Activated B cell treated with CpG ODN at 0.5 μM for 24 hours (primary cell): ENCODE measurements around the gene HSBP1L1. TPM values are rescaled to one million over a fixed set of nuclear protein-coding genes. Genes with fewer than 3 reads are reported as not detected.

Experiments
- ATAC-seq: fragments of 200-7000 bp; cut with Tn5 transposase; one replicate; pipeline ENCODE4 v1.10.0; 2021; ENCODE audit warnings: low read depth, mild to moderate bottlenecking, moderate library complexity
- CTCF ChIA-PET: fragments of 350-600 bp; sonication (Branson Sonifier 250); formaldehyde crosslinking; loops from one replicate; lab custom pipeline; 2021; ENCODE audit warnings: antibody characterized with exemption; lab: Charles Lee
- POLR2A ChIA-PET: fragments of 350-600 bp; sonication (Branson Sonifier 250); formaldehyde crosslinking; loops from one replicate; lab custom pipeline; 2021; ENCODE audit warnings: antibody characterized with exemption; lab: Charles Lee
- DNase-seq: peaks from one replicate; pipeline ENCODE4 v3.0.0; 2022
- H3K27ac Mint-ChIP-seq: one replicate; pipeline ENCODE4 v1.8.0; 2020; ENCODE audit warnings: mixed read lengths
- H3K27me3 Mint-ChIP-seq: one replicate; pipeline ENCODE4 v1.8.0; 2021; ENCODE audit warnings: mixed read lengths
- H3K36me3 Mint-ChIP-seq: one replicate; pipeline ENCODE4 v1.8.0; 2021; ENCODE audit warnings: low read depth, mixed read lengths
- H3K4me1 Mint-ChIP-seq: one replicate; pipeline ENCODE4 v1.8.0; 2021; ENCODE audit warnings: mixed read lengths
- H3K4me3 Mint-ChIP-seq: one replicate; pipeline ENCODE4 v1.8.0; 2020; ENCODE audit warnings: mild to moderate bottlenecking, mixed read lengths
- H3K9me3 Mint-ChIP-seq: one replicate; pipeline ENCODE4 v1.8.0; 2020; ENCODE audit warnings: mixed read lengths
- intact Hi-C: fragments of 100-400 bp; cut with micrococcal nuclease; formaldehyde crosslinking; loops from one replicate; pipeline ENCODE4 v1.15.1; 2024
- total RNA-seq: library from RNA; stranded (reverse); gene quantifications from 2 replicates; pipeline ENCODE4 v1.2.3, GENCODE V29; 2022
- TF ChIP-seq, protein P1 (sequence below): fragments of 200-600 bp; IDR thresholded peaks from one replicate; pipeline ENCODE4 v1.8.0; 2022; ENCODE audit warnings: antibody characterized with exemption, mild to moderate bottlenecking

HSBP1L1 gene
- total RNA-seq, 1 donor from 2014 or later, result 2.5 TPM

GRCh38 chr18:79961527-79962291, 2.7 kb upstream of the HSBP1L1 start:
- ChIA-PET POLR2A (no interaction called here), CTCF (no interaction called here)
- peaks cover 35% of the 10 kb centered on the region for H3K4me1 Mint-ChIP-seq
- H3K9me3 Mint-ChIP-seq, result no peaks in the 10 kb centered on the region
- H3K27ac Mint-ChIP-seq, result no peak overlapping the region
- TF ChIP-seq, protein P1, sequence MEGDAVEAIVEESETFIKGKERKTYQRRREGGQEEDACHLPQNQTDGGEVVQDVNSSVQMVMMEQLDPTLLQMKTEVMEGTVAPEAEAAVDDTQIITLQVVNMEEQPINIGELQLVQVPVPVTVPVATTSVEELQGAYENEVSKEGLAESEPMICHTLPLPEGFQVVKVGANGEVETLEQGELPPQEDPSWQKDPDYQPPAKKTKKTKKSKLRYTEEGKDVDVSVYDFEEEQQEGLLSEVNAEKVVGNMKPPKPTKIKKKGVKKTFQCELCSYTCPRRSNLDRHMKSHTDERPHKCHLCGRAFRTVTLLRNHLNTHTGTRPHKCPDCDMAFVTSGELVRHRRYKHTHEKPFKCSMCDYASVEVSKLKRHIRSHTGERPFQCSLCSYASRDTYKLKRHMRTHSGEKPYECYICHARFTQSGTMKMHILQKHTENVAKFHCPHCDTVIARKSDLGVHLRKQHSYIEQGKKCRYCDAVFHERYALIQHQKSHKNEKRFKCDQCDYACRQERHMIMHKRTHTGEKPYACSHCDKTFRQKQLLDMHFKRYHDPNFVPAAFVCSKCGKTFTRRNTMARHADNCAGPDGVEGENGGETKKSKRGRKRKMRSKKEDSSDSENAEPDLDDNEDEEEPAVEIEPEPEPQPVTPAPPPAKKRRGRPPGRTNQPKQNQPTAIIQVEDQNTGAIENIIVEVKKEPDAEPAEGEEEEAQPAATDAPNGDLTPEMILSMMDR, result no peak
- H3K27me3 Mint-ChIP-seq, result peaks cover 2% of the 10 kb centered on the region
- no peaks in the 10 kb centered on the region for H3K36me3 Mint-ChIP-seq
- intact Hi-C loops, result loop anchor here (5.0 kb wide), 3 partner anchors 49 to 584 kb away; partner anchors contain the start of gene KCNG2
- H3K4me3 Mint-ChIP-seq, result no peak overlapping the region
- no peak for ATAC-seq
- DNase-seq, result no peak

DNA sequence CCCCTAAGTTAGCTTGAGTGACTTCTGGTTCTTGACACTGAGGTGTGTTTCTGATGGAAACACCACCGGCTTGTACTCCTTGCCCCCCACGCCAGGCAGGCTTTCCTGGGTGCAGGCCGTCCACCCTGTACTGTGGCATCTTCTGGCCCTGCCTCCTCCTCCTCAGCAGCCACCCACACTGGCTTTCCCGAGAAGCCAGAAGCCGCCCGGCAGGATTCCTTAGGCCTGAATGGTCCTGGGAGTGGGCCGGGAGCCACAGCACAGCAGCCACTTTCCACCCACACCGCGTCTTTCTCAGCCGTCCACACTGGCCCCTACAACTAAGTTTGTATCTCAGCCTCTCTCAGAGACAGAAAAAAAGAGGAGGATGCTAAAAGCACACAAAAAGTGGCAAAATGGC, 2.1 kb upstream of the HSBP1L1 start:
- ATAC-seq (no peak), DNase-seq (no peak)
- peaks cover 2% of the 10 kb centered on the region for H3K27me3 Mint-ChIP-seq
- no peaks in the 10 kb centered on the region for H3K36me3 Mint-ChIP-seq
- ChIA-PET CTCF (no interaction called here), POLR2A (interaction anchor here (1.1 kb wide), 1 partner anchor 25 kb away, joined by 4 read pairs; no protein-coding TSS in a partner anchor)
- intact Hi-C loops, result loop anchor here (5.0 kb wide), 3 partner anchors 50 to 585 kb away; partner anchors contain the start of gene KCNG2
- TF ChIP-seq, protein P1, result no peak
- H3K4me3 Mint-ChIP-seq, result no peak overlapping the region
- no peaks in the 10 kb centered on the region for H3K9me3 Mint-ChIP-seq
- no peak overlapping the region for H3K27ac Mint-ChIP-seq
- H3K4me1 Mint-ChIP-seq, result peaks cover 37% of the 10 kb centered on the region

DNA sequence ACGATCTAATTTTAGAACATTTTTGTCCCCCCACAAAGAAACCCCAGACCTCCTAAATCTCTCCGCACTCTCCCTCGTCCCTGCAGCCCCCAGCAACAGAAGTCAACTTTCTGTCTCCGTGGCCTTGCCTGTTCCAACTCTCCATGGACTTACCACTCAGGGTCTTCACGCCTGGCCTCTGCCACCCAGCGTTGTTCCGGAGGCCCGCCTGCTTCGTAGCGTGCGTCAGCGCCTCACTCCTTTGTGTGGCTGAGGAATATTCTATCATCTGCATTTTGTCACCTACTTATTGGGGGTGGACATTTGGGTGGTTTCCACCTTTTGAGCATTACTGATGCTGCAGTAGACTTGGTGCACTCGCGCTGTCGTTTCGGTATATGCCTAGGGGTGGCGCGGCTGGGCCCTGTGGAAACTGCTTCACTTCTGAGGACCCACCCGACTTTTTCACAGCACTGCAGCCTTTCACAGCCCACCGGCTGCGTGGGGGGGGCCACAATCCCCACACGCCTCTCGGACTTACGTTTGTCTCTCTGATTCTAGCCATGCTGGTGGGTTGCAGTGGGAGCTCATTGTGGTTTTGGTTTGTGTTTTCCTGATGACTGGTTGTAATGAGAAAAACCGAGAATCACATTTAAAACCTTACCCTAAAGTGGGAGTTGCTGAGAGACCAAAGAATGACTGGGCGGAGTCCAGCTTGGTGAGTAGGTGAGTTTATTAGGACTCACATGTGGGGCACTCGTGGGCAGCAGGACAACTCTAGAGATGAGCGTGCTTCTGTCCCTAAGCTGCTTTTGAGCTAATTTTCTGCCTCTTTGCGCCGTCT, 1.4 kb upstream of the HSBP1L1 start:
- ATAC-seq, result peak; percentile 49
- H3K36me3 Mint-ChIP-seq, result no peaks in the 10 kb centered on the region
- CTCF ChIA-PET, result no interaction called here
- H3K27ac Mint-ChIP-seq, result peak overlapping the region; percentile 6
- peaks cover 37% of the 10 kb centered on the region for H3K4me1 Mint-ChIP-seq
- POLR2A ChIA-PET, result interaction anchor here (1.0 to 1.1 kb wide), 4 partner anchors 11 to 70 kb away, joined by 4 to 7 read pairs (median 4); partner anchors contain the start of gene SLC66A2
- peaks cover 2% of the 10 kb centered on the region for H3K27me3 Mint-ChIP-seq
- DNase-seq, result no peak
- TF ChIP-seq, protein P1, result no peak
- H3K4me3 Mint-ChIP-seq, result peak overlapping the region; percentile 74
- intact Hi-C loops, result loop anchor here (1.0 to 5.0 kb wide), 5 partner anchors 12 to 586 kb away; partner anchors contain the start of genes KCNG2, RBFA and SLC66A2
- no peaks in the 10 kb centered on the region for H3K9me3 Mint-ChIP-seq

DNA sequence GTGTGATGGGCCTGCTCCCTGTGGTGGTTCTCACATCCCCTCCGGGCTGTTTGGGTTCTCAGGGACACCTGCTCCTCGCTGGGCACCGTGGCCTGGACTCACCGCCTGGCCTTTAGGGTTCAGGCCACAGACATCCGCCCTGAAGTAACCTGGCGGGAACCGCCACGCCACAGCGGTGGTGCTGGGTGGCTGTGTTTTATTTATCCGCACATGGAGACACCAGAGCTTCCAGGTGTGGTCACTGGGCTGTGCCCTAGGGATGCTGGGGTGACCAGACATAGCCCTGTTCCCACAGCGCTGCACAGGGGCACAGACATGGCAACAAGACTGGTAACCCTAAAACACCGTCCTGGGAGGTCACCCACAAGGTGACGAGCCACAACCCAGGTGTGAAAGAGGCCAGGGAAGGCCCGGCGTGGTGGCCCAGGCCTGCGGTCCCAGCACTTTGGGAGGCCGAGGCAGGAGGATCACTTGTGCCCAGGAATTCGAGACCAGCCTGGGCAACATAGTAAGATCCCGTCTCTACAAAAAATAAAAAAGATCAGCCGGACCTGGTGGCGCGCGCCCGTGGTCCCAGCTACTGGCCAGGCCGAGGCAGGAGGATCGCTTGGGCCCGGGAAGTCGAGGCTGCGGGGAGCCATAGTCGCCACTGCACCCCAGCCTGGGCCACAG, 649 bp upstream of the HSBP1L1 start:
- H3K4me1 Mint-ChIP-seq, result peaks cover 37% of the 10 kb centered on the region

More for the DNA sequence above, 649 bp upstream of the HSBP1L1 start:
- CTCF ChIA-PET, result interaction anchor here (0.9 kb wide), 1 partner anchor 56 kb away, joined by 3 read pairs; no protein-coding TSS in a partner anchor
- Mint-ChIP-seq H3K4me3 (peak overlapping the region; percentile 74), H3K36me3 (no peaks in the 10 kb centered on the region), H3K9me3 (no peaks in the 10 kb centered on the region), H3K27ac (no peak overlapping the region), H3K27me3 (peaks cover 2% of the 10 kb centered on the region)
- intact Hi-C loops, result loop anchor here (1.0 to 5.0 kb wide), 5 partner anchors 12 to 586 kb away; partner anchors contain the start of genes KCNG2, RBFA and SLC66A2
- DNase-seq (no peak), ATAC-seq (no peak)
- POLR2A ChIA-PET, result interaction anchor here (1.0 to 1.3 kb wide), 6 partner anchors 12 to 70 kb away, joined by 4 to 8 read pairs (median 5); partner anchors contain the start of genes SLC66A2 and TXNL4A
- TF ChIP-seq, protein P1, result no peak
